CD4-positive, alpha-beta T cell treated with Interleukin-10 for 1 hour (primary cell): Measurements from ENCODE around the gene MARVELD1.

Experiments
- DNase-seq: peaks from one replicate; pipeline ENCODE4 v3.0.0-alpha.2; 2020

Gene MARVELD1

GRCh38 chr10:97723001-97723400 lies 9.5 kb downstream of the MARVELD1 start:
- DNase-seq, result no peak

GRCh38 chr10:97724341-97724941 lies 10.9 kb downstream of the MARVELD1 start:
- DNase-seq, result no peak

GRCh38 chr10:97726636-97727178 lies 13.2 kb downstream of the MARVELD1 start:
- no peak for DNase-seq

GRCh38 chr10:97729014-97729413 lies 15.5 kb downstream of the MARVELD1 start:
- DNase-seq, result no peak

- DNase-seq, result peak; percentile 69
These were observed 18.0 kb downstream of the MARVELD1 start for GRCh38 chr10:97731346-97732051.

- DNase-seq, result no peak
These were observed 18.5 kb downstream of the MARVELD1 start for GRCh38 chr10:97732052-97732359.

- DNase-seq, result no peak
These were observed 19.7 kb downstream of the MARVELD1 start for GRCh38 chr10:97733256-97733655.

- DNase-seq, result no peak
These were observed 20.5 kb downstream of the MARVELD1 start for GRCh38 chr10:97734021-97734420.

- DNase-seq, result no peak
These were observed 22.9 kb downstream of the MARVELD1 start for GRCh38 chr10:97736403-97736901.

GRCh38 chr10:97736902-97737769 lies 23.6 kb downstream of the MARVELD1 start, which contains the start of gene ZFYVE27:
ZFYVE27 (plus strand) TSS chr10:97737128; CDS start chr10:97738478, 1,350 bp downstream.
- peak; percentile 96 for DNase-seq

- DNase-seq, result no peak
These were observed 24.3 kb downstream of the MARVELD1 start for GRCh38 chr10:97737770-97738265.

- DNase-seq, result no peak
These were observed 25.1 kb downstream of the MARVELD1 start for GRCh38 chr10:97738616-97739015.

- DNase-seq, result no peak
These were observed 27.1 kb downstream of the MARVELD1 start for GRCh38 chr10:97740613-97741012.

- DNase-seq, result no peak
These were observed 29.8 kb downstream of the MARVELD1 start for GRCh38 chr10:97743169-97743943.

GRCh38 chr10:97744405-97745035 lies 31.0 kb downstream of the MARVELD1 start:
- no peak for DNase-seq

- DNase-seq, result no peak
These were observed 34.0 kb downstream of the MARVELD1 start for GRCh38 chr10:97747573-97747972.

- no peak for DNase-seq
These were observed 34.6 kb downstream of the MARVELD1 start for GRCh38 chr10:97748116-97748515.

GRCh38 chr10:97752956-97753355 lies 39.4 kb downstream of the MARVELD1 start:
- no peak for DNase-seq

- no peak for DNase-seq
These were observed 41.2 kb downstream of the MARVELD1 start for GRCh38 chr10:97754726-97755125.

- DNase-seq, result no peak
These were observed 42.2 kb downstream of the MARVELD1 start for GRCh38 chr10:97755718-97756117.

GRCh38 chr10:97757471-97757870 lies 43.9 kb downstream of the MARVELD1 start:
- DNase-seq, result no peak
